ENCODE data around the gene PTPRM. TPM values are rescaled to one million over a fixed set of nuclear protein-coding genes. Genes with fewer than 3 reads are reported as not detected.
A peak's percentile ranks its signal among the peaks of the same experiment; 100 is the strongest.

PTPRM gene
- total RNA-seq, 1 experiment from 2014 or later: 6.2 TPM

- H2BK15ac ChIP-seq (ENCODE audit: low read depth, low read length): no peak overlapping the region
- no peak overlapping the region for H2AK5ac ChIP-seq (ENCODE audit: insufficient read length, low read length)
- H4K8ac ChIP-seq (replicated peaks; ENCODE audit: insufficient read length, low read depth, low read length): no peak overlapping the region
- no peak overlapping the region for H3K9ac ChIP-seq (ENCODE audit: extremely low read depth, insufficient read length, low read length)
- H3K27me3 ChIP-seq (ENCODE audit: insufficient read depth, low read length): no peaks in the 10 kb centered on the region
- H3K79me1 ChIP-seq (ENCODE audit: insufficient read depth, low read depth, low read length, poor library complexity, severe bottlenecking): no peaks in the 10 kb centered on the region
- TF ChIP-seq CTCF (conservative IDR thresholded peaks at IDR 0.05): no peak
- WGBS (ENCODE audit: extremely low coverage, insufficient read length, low lambda C conversion rate): no CpG with 5 or more reads among the region's 4 CpGs
- H3K23me2 ChIP-seq (ENCODE audit: insufficient read length, low read depth, low read length, poor library complexity, severe bottlenecking): no peaks in the 10 kb centered on the region
- no peaks in the 10 kb centered on the region for H3K9me3 ChIP-seq (ENCODE audit: control insufficient read depth, low read depth, low read length)
- H2BK120ac ChIP-seq (ENCODE audit: low read depth, low read length, poor library complexity, severe bottlenecking): no peak overlapping the region
- no peak overlapping the region for H2BK12ac ChIP-seq (ENCODE audit: insufficient read length, low read depth, low read length)
- no peaks in the 10 kb centered on the region for H4K20me1 ChIP-seq (ENCODE audit: control insufficient read depth, insufficient read depth, insufficient read length)
- H2BK5ac ChIP-seq (ENCODE audit: insufficient read length, low read length): no peak overlapping the region
- no peak overlapping the region for H4K5ac ChIP-seq (ENCODE audit: insufficient read length, low read depth, low read length)
- H2BK20ac ChIP-seq (ENCODE audit: low read depth, low read length, poor library complexity, severe bottlenecking): no peak overlapping the region
- H3K4ac ChIP-seq (ENCODE audit: low read depth, low read length): no peak overlapping the region
- H3K9me3 Mint-ChIP-seq: peaks cover 0 to 5% of the 10 kb centered on the region in 2 experiments; a peak in 3 of 5 replicates
- H3T11ph ChIP-seq (ENCODE audit: low read length): no peak overlapping the region
- H3K27ac ChIP-seq (ENCODE audit: insufficient read length, low read depth, low read length): no peak overlapping the region
- H2AFZ ChIP-seq (ENCODE audit: low read length): no peak overlapping the region
- DNase-seq: peak; percentile 86
- H3K4me1 ChIP-seq (ENCODE audit: insufficient read depth, low read length): peaks cover 5% of the 10 kb centered on the region; the same call in 1 of the 2 replicates
- H3K36me3 Mint-ChIP-seq (ENCODE audit: insufficient read depth in 1 of 3, low read depth in 3 of 3): peaks cover 0 to 6% (median 3%) of the 10 kb centered on the region in 3 experiments; a peak in 3 of 7 replicates
- no peak overlapping the region for H3K56ac ChIP-seq (ENCODE audit: insufficient read length, low read depth, low read length)
- no peak overlapping the region for H3K23ac ChIP-seq (ENCODE audit: insufficient read length, low read depth, low read length)
- H3K4me2 ChIP-seq (ENCODE audit: insufficient read depth, insufficient read length, low read length): no peak overlapping the region
- no peak overlapping the region for H4K91ac ChIP-seq (ENCODE audit: insufficient read length, low read depth, low read length)
- no peaks in the 10 kb centered on the region for H3K79me2 ChIP-seq (ENCODE audit: insufficient read depth, low read length)
- H3K27ac Mint-ChIP-seq: 0 out of 7 replicates have a peak overlapping the region, but pooled peaks of 1 of the 3 experiments have one; percentile 20
- H3K4me1 Mint-ChIP-seq: peaks cover 24 to 27% of the 10 kb centered on the region in 2 experiments
- no peak overlapping the region for H3K18ac ChIP-seq (ENCODE audit: insufficient read length, low read depth, low read length)
- no peak overlapping the region for H3K14ac ChIP-seq (ENCODE audit: insufficient read depth, low read length)
- H3K27me3 Mint-ChIP-seq (ENCODE audit: low read depth): no peaks in the 10 kb centered on the region; the same call in 1 of the 2 replicates
- no peak overlapping the region for H3K4me3 Mint-ChIP-seq
Measured at GRCh38 chr18:7728297-7728696, 161.2 kb downstream of the PTPRM start.
